HL-60 (cell line): ENCODE data around the gene CFAP74.

ENCODE experiments used
- GABPA ChIP-seq: IDR thresholded peaks from 2 replicates; pipeline ENCODE4 v1.6.1; 2012; ENCODE audit warnings: low read depth
- POLR2AphosphoS5 ChIP-seq: IDR thresholded peaks from 2 replicates; pipeline ENCODE4 v1.6.1; 2012; ENCODE audit warnings: low read depth

DNA sequence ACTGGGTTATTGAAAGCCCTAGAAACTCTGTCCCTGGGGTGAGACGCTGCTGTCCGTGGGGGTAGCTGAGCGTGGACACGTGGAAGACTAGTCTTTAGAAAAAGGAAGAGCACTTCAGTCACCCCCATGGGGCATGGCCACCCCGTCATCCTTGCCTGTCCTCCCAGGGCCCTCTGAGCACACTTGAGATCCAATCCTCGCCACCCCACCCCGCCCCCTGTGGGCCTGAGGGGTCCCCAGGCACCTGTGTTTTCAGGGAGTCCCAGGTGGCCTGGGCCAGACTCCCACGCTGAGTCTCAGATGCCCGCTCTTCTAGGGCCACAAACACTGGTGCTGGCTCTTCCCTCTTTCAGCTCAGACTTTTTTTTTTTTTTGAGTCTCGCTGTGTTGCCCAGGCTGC, 49.2 kb upstream of the CFAP74 start:
- TF ChIP-seq GABPA: no peak
- no peak for TF ChIP-seq POLR2AphosphoS5
